Endothelial cell of umbilical vein (primary cell): ENCODE measurements around the gene ZDHHC17. TPM values are rescaled to one million over a fixed set of nuclear protein-coding genes. Genes with fewer than 3 reads are reported as not detected.

Experiments used
- BruUV-seq: library from RNA; stranded (reverse); fragments of 400-500 nt; replicated peaks from 2 replicates; lab custom pipeline; 2021; lab: Mats Ljungman, UMichigan
- CTCF ChIA-PET: fragments of 300-600, 350-600 bp; sonication (Branson Sonifier 250); formaldehyde crosslinking; loops from one replicate; lab custom pipeline; 2021; ENCODE audit warnings: antibody characterized with exemption, inconsistent platforms; lab: Charles Lee
- POLR2A ChIA-PET: fragments of 300-600, 350-600 bp; sonication (Branson Sonifier 250); formaldehyde crosslinking; loops from one replicate; lab custom pipeline; 2021; ENCODE audit warnings: antibody characterized with exemption, inconsistent platforms; lab: Charles Lee
- DNase-seq: peaks from one replicate; pipeline ENCODE4 v3.0.0-alpha.2; 2011; ENCODE audit warnings: low read depth, low spot score
- FAIRE-seq: peaks from 2 replicates; lab custom pipeline; 2011; peaks lifted over from hg19 to GRCh38; lab: Jason Lieb, UNC
- H2AFZ ChIP-seq: 2 replicates; pipeline ENCODE4 v1.6.0; 2012; ENCODE audit warnings: low read depth, low read length, control low read depth, inconsistent platforms
- H3K27ac ChIP-seq: 2 replicates; pipeline ENCODE4 v1.5.1; 2011; ENCODE audit warnings: low read depth, mild to moderate bottlenecking, control low read depth, low read length, moderate library complexity; ENCODE audit not compliant: insufficient read depth
- H3K27me3 ChIP-seq, 2 experiments: 2 replicates each; pipeline versions ENCODE4 v1.6.0 to v1.6.1; 2011; ENCODE audit warnings: low read length in 2 of 2, mixed read lengths in 1 of 2; ENCODE audit not compliant: control insufficient read depth in 2 of 2, insufficient read depth in 2 of 2
- H3K36me3 ChIP-seq, 2 experiments: 2 replicates in 1 of 2; 3 replicates in 1 of 2; pipeline ENCODE4 v1.5.1; 2011; ENCODE audit warnings: low read length in 2 of 2, mild to moderate bottlenecking in 1 of 2, moderate library complexity in 1 of 2; ENCODE audit not compliant: control insufficient read depth in 2 of 2, insufficient read depth in 2 of 2; ENCODE audit errors: extremely low read depth in 1 of 2
- H3K4me1 ChIP-seq: 3 replicates; pipeline ENCODE4 v1.5.1; 2011; ENCODE audit warnings: mild to moderate bottlenecking, low read length; ENCODE audit not compliant: control insufficient read depth, insufficient read depth; ENCODE audit errors: extremely low read depth
- H3K4me2 ChIP-seq: 2 replicates; pipeline ENCODE4 v1.6.1; 2011; ENCODE audit warnings: low read length, control low read depth, mixed read lengths; ENCODE audit not compliant: insufficient read depth
- H3K4me3 ChIP-seq, 3 experiments: fragments of 200-600 bp in 1 of 3; sonication (generic), shearing (Covaris generic) in 1 of 3; replicated peaks in 1 of 3; 2 replicates each; pipeline ENCODE4 v1.5.1; 2011 to 2016; ENCODE audit warnings: control low read depth in 3 of 3, low read length in 3 of 3, mild to moderate bottlenecking in 2 of 3, inconsistent platforms in 1 of 3, low read depth in 1 of 3, moderate library complexity in 1 of 3; ENCODE audit not compliant: insufficient read depth in 1 of 3
- H3K79me2 ChIP-seq: 2 replicates; pipeline ENCODE4 v1.6.0; 2012; ENCODE audit warnings: low read length, inconsistent platforms; ENCODE audit not compliant: control insufficient read depth, insufficient read depth
- H3K9ac ChIP-seq: replicated peaks from 2 replicates; pipeline ENCODE3; 2011; ENCODE audit warnings: low read length, control low read depth; ENCODE audit not compliant: insufficient read depth; ENCODE audit errors: extremely low read depth
- H3K9me1 ChIP-seq: replicated peaks from 3 replicates; pipeline ENCODE4 v1.6.0; 2011; ENCODE audit warnings: mild to moderate bottlenecking, low read length; ENCODE audit not compliant: control insufficient read depth, insufficient read depth; ENCODE audit errors: extremely low read depth
- H3K9me3 ChIP-seq: replicated peaks from 2 replicates; pipeline ENCODE4 v1.5.1; 2012; ENCODE audit warnings: low read length, inconsistent platforms; ENCODE audit not compliant: control insufficient read depth, insufficient read depth
- H4K20me1 ChIP-seq: replicated peaks from 2 replicates; pipeline ENCODE3; 2011; ENCODE audit warnings: mild to moderate bottlenecking, low read length; ENCODE audit not compliant: control insufficient read depth, insufficient read depth; ENCODE audit errors: extremely low read depth
- CTCF ChIP-seq, 2 donors: IDR thresholded peaks; 1 replicate in 1 of 2; 2 replicates in 1 of 2; pipeline ENCODE4 v1.5.1; 2011; ENCODE audit warnings: low read length in 2 of 2, mild to moderate bottlenecking in 2 of 2, moderate library complexity in 2 of 2, control low read depth in 1 of 2, inconsistent platforms in 1 of 2, low read depth in 1 of 2; ENCODE audit not compliant: insufficient read depth in 1 of 2; ENCODE audit errors: extremely low read depth in 1 of 2
- EZH2 ChIP-seq: IDR thresholded peaks from 2 replicates; pipeline ENCODE4 v1.6.1; 2012; ENCODE audit warnings: borderline replicate concordance, low read depth, mild to moderate bottlenecking, moderate library complexity, low read length, inconsistent platforms; ENCODE audit not compliant: severe bottlenecking
- FOS ChIP-seq: IDR thresholded peaks from 2 replicates; pipeline ENCODE4 v1.6.1; 2011; ENCODE audit warnings: mild to moderate bottlenecking, low read length, moderate library complexity, borderline replicate concordance; ENCODE audit not compliant: insufficient read depth
- GATA2 ChIP-seq: IDR thresholded peaks from 2 replicates; pipeline ENCODE4 v1.7.0; 2011; ENCODE audit warnings: low read depth, mild to moderate bottlenecking, moderate library complexity, mixed read lengths, low read length; ENCODE audit not compliant: insufficient read length, insufficient read depth
- JUN ChIP-seq: IDR thresholded peaks from 2 replicates; pipeline ENCODE4 v1.6.1; 2011; ENCODE audit warnings: borderline replicate concordance, low read depth; ENCODE audit not compliant: insufficient read length, insufficient read depth
- MAX ChIP-seq: IDR thresholded peaks from 2 replicates; pipeline ENCODE4 v1.6.1; 2011; ENCODE audit not compliant: insufficient read depth, insufficient read length
- MYC ChIP-seq: IDR thresholded peaks from one replicate; pipeline ENCODE4 v1.6.1; 2011; ENCODE audit warnings: mild to moderate bottlenecking, low read depth, low read length
- POLR2A ChIP-seq: IDR thresholded peaks from 2 replicates; pipeline ENCODE4 v1.6.1; 2012; ENCODE audit warnings: low read depth, mild to moderate bottlenecking, control low read depth, low read length
- POLR2AphosphoS5 ChIP-seq: IDR thresholded peaks from 2 replicates; pipeline ENCODE4 v1.6.1; 2012; ENCODE audit warnings: low read depth, mild to moderate bottlenecking, control low read depth, low read length, moderate library complexity; ENCODE audit not compliant: insufficient read depth
- dilution Hi-C: fragments of 300-500 bp; cut with MboI; formaldehyde crosslinking; loops from one replicate; pipeline ENCODE4 v1.15.0; 2019; ENCODE audit warnings: low sequenced_read_pairs; ENCODE audit not compliant: extremely low pct_ligation_motif_present
- intact Hi-C: fragments of 100-400 bp; cut with micrococcal nuclease; formaldehyde crosslinking; loops from one replicate; pipeline ENCODE4 v1.10.0; 2022
- polyA plus RNA-seq, 4 experiments: library from polyadenylated mRNA; depleted of rRNA in 3 of 4; stranded (reverse) in 3 of 4; unstranded in 1 of 4; fragments of >200 nt; gene quantifications; 2 replicates each; pipeline versions ENCODE4 v1.2.1 to v1.2.3, GENCODE V29; 2011 to 2012; ENCODE audit warnings: missing spikeins in 1 of 4
- total RNA-seq: library from RNA; stranded (reverse); gene quantifications from 2 replicates; pipeline ENCODE4 v1.2.3, GENCODE V29; 2021

ZDHHC17 gene
- total and polyA plus RNA-seq, 2 donors (not counting 3 experiments of a cell fraction or from before 2014, with no cell fraction given) = 21.2 to 26.9 TPM

- DNase-seq = no peak
- ChIA-PET POLR2A (no interaction called here), CTCF (interaction anchor here (0.8 to 3.2 kb wide), 2 partner anchors 36 to 130 kb away, joined by 3 to 19 read pairs; no protein-coding TSS in a partner anchor)
- no peak overlapping the region for H3K9ac ChIP-seq
- intact Hi-C loops (no loop called here), dilution Hi-C loops (no loop called here)
- H3K27ac ChIP-seq = no peak overlapping the region
- no peaks in the 10 kb centered on the region for H3K9me3 ChIP-seq
- H3K4me3 ChIP-seq = no peak overlapping the region
- no peaks in the 10 kb centered on the region for H3K79me2 ChIP-seq
- H2AFZ ChIP-seq = no peak overlapping the region
- no peak for FAIRE-seq
- H3K4me2 ChIP-seq = no peak overlapping the region
- BruUV-seq = no TSS peak
- H4K20me1 ChIP-seq = no peaks in the 10 kb centered on the region
- peaks cover 9% of the 10 kb centered on the region for H3K4me1 ChIP-seq
- no peaks in the 10 kb centered on the region for H3K36me3 ChIP-seq
- H3K9me1 ChIP-seq = no peaks in the 10 kb centered on the region
- H3K27me3 ChIP-seq = no peaks in the 10 kb centered on the region
- TF ChIP-seq GATA2 (no peak), POLR2A (no peak), CTCF (IDR thresholded peaks at IDR 0.05; ENCODE audit: extremely low read depth in 1 of 2, insufficient read depth in 1 of 2, low read depth in 1 of 2, low read length in 2 of 2) (no peak), JUN (no peak), MYC (no peak), POLR2AphosphoS5 (no peak), FOS (no peak), EZH2 (no peak), MAX (no peak)
Measured at GRCh38 chr12:76880519-76881023, 116.7 kb downstream of the ZDHHC17 start.
